ENCODE data around the gene SWAP70.

The SWAP70 gene

GRCh38 chr11:9780929-9781328, 117.1 kb downstream of the SWAP70 start:
- no peak for DNase-seq

GRCh38 chr11:9783986-9784385, 120.1 kb downstream of the SWAP70 start:
- DNase-seq, result no peak

DNA sequence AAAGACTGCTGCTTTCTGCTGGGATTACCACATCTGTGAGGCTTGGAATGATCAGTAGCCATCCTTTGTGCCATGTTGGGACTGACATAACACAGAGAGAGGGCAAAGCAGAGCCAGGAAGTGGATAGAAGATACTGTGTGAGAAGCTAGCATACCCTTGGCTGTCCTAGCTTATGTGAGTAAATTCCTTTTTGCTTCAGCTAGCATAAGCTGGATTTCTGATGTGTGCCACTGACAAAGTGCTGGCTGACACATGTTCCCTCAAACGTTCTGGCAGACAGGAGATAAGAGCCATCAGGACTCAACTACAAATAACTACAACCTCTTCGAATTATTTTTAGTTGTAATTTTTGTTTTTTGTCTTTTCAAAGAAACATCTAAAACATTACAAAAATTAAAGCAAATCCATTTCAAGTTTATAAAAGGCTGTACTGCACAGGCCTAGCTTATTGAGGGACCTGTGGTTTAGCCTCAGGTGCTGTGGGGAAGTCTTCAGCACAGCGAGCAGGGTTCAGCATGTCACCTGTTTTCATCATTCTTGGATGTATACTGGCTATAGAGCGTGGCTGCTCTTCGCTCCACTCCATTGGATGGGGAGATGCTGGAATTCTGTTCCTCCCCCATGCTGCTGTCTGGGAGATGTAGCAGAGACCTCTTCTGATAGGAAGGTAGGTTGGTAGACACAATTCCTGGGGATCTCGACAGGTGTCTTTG, 120.9 kb downstream of the SWAP70 start:
- DNase-seq, result no peak

GRCh38 chr11:9787260-9787659, 123.4 kb downstream of the SWAP70 start:
- DNase-seq, result no peak

- no peak for DNase-seq
These were observed 124.2 kb downstream of the SWAP70 start for GRCh38 chr11:9787981-9788521.

GRCh38 chr11:9789910-9790309, 126.0 kb downstream of the SWAP70 start:
- DNase-seq, result no peak

DNA sequence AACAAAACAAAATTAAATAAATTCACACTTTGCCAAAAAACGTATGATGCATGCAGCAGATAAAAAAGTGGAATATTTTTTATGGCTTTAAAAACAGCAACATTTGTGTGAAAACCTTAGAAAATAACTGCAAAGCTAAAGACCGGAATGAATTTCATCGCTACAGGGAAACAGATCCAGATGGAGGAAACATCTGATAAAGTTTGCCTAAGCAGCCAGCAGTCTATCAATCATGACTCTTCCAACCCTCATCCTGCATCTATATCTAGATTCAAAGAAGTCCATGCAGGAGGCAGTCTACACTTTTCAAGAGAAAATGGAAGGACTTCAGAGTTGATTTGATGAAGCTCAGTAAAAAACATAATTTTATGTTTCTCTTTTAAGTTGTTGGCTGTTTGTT, 126.8 kb downstream of the SWAP70 start:
- no peak for DNase-seq

DNA sequence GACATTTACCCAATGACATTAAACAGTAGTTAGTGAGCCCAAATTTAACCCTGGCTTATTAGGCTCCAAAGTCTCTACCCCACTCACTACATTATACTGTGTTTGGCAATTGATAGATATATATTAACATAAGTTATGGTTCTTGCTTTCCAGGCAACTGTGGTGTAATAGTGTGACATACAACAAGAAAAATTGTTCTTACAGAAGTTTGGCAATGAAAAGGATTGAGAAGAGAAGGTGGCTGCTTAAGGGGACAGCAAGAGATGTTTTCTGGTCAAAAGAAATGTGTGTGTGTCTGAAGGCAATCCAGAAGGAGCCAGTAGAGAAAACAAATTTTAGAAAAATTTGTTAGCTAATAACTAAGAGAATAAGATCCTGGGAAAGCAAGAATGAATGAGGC, 132.4 kb downstream of the SWAP70 start:
- DNase-seq, result no peak

- DNase-seq, result no peak
These were observed 133.0 kb downstream of the SWAP70 start for GRCh38 chr11:9796854-9797253.

DNA sequence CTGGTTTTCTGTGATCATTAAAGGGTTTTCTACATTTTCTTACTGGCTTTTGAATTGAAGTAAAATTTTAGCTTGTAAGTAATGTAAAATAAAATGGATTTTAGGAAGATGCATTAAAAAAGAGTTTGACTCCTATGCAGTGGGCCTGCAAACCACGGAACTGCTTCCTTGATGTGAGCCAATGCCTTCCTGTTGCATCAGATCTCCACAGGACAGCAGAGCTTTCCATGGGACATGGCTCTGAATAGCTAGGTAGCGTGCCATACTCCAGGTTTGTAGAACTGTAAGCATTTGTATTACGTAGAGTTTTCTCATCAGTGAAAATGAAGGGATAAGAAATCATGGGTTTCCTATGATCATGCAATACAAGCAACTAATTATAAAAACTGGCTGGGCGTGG, 133.4 kb downstream of the SWAP70 start:
- no peak for DNase-seq

- DNase-seq, result no peak
These were observed 136.0 kb downstream of the SWAP70 start for GRCh38 chr11:9799886-9800285.

DNA sequence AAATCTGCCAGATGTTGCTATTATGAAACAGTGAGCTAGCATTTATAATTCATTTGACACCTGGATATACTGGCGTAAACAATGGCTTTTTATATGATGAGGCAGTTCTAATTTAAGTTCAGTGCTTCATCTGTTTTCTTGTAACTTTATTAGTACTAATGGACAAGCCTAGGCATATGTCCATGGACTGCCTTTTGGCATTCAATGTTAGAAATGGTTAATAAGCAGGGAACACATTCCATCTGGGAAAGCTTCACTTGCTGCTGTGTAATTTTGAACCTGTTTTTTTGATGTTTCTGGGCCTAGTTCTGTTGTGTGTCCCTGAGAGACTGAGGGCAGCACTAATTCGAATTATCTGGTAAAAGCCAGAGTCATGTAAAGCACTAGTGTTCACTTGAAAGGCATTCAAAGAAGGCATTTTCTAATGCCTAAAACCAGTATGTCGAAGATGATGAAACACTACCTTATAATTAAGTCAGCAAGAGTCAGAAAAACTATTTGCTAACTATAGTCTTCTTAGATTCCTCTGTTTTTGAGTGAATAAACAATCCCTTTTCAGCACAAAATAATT, 138.5 kb downstream of the SWAP70 start:
- DNase-seq, result no peak
